Measurements from ENCODE around the gene FBXW8.

DNA sequence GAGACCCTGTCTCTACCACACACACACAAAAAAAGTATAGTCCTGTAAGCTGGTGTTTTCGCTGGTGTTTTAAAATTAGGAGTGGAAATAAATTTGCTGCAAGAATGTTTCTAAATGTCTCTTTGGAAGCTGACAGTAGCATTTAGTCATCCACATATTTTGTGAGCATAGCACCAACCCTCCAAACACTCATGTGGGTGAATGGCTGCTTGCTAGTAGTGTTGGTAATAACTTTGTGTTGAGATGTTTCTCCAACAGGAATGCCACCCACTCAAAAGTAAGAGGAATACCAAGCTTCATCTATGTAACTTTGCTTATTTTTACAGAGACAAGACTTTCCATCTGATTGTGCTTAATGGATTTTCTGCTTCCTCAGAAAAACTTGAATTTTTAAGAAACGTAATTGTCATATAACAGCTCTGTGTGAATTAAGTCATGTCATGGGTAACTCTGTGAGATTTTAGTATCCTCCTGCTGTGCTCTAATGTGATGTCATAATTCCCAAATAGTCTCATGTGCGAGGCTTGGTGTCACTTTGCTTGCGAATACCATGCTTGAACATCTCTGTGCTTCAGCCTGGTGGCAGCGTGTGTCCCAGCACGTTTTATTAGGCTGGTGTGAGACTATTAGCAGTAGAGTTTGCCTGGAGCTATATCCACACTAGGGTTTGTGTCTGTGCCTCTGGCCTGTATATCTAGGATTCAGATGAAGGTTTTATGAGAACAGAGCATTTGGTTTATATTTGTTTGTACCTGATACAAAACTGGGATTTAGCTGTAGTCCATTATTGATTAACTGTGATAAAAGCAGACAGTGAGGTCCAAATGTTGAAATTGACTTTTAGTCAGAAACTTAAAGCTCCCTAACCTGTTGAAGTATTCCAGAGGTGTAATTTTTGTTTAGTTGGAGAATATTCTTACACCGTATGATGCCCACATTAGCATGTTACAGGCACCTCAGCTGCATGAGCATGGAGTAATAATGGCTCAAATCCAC lies 80.5 kb downstream of the FBXW8 start:
- no peak for TF ChIP-seq POLR2AphosphoS5 (IDR thresholded peaks at IDR 0.05; ENCODE audit: insufficient read depth in 1 of 2, low read depth in 1 of 2)
- TF ChIP-seq, protein P1, sequence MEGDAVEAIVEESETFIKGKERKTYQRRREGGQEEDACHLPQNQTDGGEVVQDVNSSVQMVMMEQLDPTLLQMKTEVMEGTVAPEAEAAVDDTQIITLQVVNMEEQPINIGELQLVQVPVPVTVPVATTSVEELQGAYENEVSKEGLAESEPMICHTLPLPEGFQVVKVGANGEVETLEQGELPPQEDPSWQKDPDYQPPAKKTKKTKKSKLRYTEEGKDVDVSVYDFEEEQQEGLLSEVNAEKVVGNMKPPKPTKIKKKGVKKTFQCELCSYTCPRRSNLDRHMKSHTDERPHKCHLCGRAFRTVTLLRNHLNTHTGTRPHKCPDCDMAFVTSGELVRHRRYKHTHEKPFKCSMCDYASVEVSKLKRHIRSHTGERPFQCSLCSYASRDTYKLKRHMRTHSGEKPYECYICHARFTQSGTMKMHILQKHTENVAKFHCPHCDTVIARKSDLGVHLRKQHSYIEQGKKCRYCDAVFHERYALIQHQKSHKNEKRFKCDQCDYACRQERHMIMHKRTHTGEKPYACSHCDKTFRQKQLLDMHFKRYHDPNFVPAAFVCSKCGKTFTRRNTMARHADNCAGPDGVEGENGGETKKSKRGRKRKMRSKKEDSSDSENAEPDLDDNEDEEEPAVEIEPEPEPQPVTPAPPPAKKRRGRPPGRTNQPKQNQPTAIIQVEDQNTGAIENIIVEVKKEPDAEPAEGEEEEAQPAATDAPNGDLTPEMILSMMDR (IDR thresholded peaks at IDR 0.05) = no peak
- no peak for TF ChIP-seq POLR2A (IDR thresholded peaks at IDR 0.05)

Measured in vagina (tissue), 2 donors.